GM23338 (cell line): ENCODE measurements around the gene ABCA6. TPM values are rescaled to one million over a fixed set of nuclear protein-coding genes. Genes with fewer than 3 reads are reported as not detected.

Experiments
- ATAC-seq: fragments of 200-7000 bp; cut with Tn5 transposase; 3 replicates; pipeline ENCODE4 v1.9.1; 2020
- DNase-seq: peaks from one replicate; pipeline ENCODE4 v3.0.0-alpha.2; 2015; ENCODE audit warnings: low spot score
- H2AFZ ChIP-seq: fragments of 200-600 bp; sonication (generic); 2 replicates; pipeline ENCODE4 v1.8.0; 2016; ENCODE audit warnings: antibody characterized with exemption, mild to moderate bottlenecking, moderate library complexity
- H3F3A ChIP-seq: fragments of 200-600 bp; sonication (generic); replicated peaks from 2 replicates; pipeline ENCODE4 v1.8.0; 2017; ENCODE audit warnings: antibody characterized with exemption, mixed run types, low read depth
- H3K27ac ChIP-seq: fragments of 200-600 bp; sonication (generic); 2 replicates; pipeline ENCODE4 v1.6.1; 2016; ENCODE audit warnings: low read depth
- H3K27me3 ChIP-seq: fragments of 200-600 bp; sonication (generic); 2 replicates; pipeline ENCODE4 v1.8.0; 2016; ENCODE audit warnings: mild to moderate bottlenecking, mixed run types, moderate library complexity; ENCODE audit not compliant: insufficient read depth
- H3K36me3 ChIP-seq: fragments of 200-600 bp; sonication (generic); 2 replicates; pipeline ENCODE4 v1.8.0; 2016; ENCODE audit warnings: mild to moderate bottlenecking; ENCODE audit not compliant: insufficient read depth
- H3K4me1 ChIP-seq: fragments of 200-600 bp; sonication (generic); 2 replicates; pipeline ENCODE4 v1.8.0; 2016; ENCODE audit warnings: mild to moderate bottlenecking, moderate library complexity; ENCODE audit not compliant: insufficient read depth
- H3K4me2 ChIP-seq: fragments of 200-600 bp; sonication (generic); 2 replicates; pipeline ENCODE4 v1.7.1; 2017; ENCODE audit warnings: mixed run types
- H3K4me3 ChIP-seq: fragments of 200-600 bp; sonication (generic); 2 replicates; pipeline ENCODE4 v1.6.1; 2016; ENCODE audit warnings: mixed run types
- H3K79me2 ChIP-seq: fragments of 200-600 bp; sonication (generic); replicated peaks from 2 replicates; pipeline ENCODE4 v1.8.0; 2017; ENCODE audit warnings: mild to moderate bottlenecking; ENCODE audit not compliant: insufficient read depth
- H3K9me2 ChIP-seq: fragments of 200-600 bp; sonication (generic); 2 replicates; pipeline ENCODE4 v1.8.0; 2017; ENCODE audit not compliant: insufficient read depth
- H4K20me1 ChIP-seq: fragments of 200-600 bp; sonication (generic); replicated peaks from 2 replicates; pipeline ENCODE4 v1.8.0; 2017; ENCODE audit warnings: mild to moderate bottlenecking; ENCODE audit not compliant: insufficient read depth
- H3K27ac Mint-ChIP-seq: 2 replicates; pipeline ENCODE4 v1.8.0; 2020; ENCODE audit warnings: inconsistent platforms, mild to moderate bottlenecking, moderate library complexity, mixed read lengths
- H3K27me3 Mint-ChIP-seq: 3 replicates; pipeline ENCODE4 v1.8.0; 2022; ENCODE audit warnings: low read depth, mild to moderate bottlenecking, moderate library complexity, mixed read lengths, inconsistent platforms; ENCODE audit not compliant: insufficient read depth, poor library complexity
- H3K36me3 Mint-ChIP-seq: 3 replicates; pipeline ENCODE4 v1.8.0; 2021; ENCODE audit warnings: low read depth, mild to moderate bottlenecking, inconsistent platforms, moderate library complexity, mixed read lengths
- H3K4me1 Mint-ChIP-seq: 3 replicates; pipeline ENCODE4 v1.8.0; 2020; ENCODE audit warnings: mild to moderate bottlenecking, inconsistent platforms, mixed read lengths
- H3K4me3 Mint-ChIP-seq: 3 replicates; pipeline ENCODE4 v1.8.0; 2021; ENCODE audit warnings: moderate library complexity, mild to moderate bottlenecking, inconsistent platforms, mixed read lengths
- H3K9me3 Mint-ChIP-seq: 3 replicates; pipeline ENCODE4 v1.8.0; 2020; ENCODE audit warnings: moderate library complexity, mild to moderate bottlenecking, inconsistent platforms, mixed read lengths
- CREB1 ChIP-seq: fragments of 250-450 bp; sonication (Bioruptor Pico); IDR thresholded peaks from 2 replicates; pipeline ENCODE4 v1.5.0; 2020; ENCODE audit warnings: low read depth, mild to moderate bottlenecking, moderate library complexity
- EZH2 ChIP-seq: fragments of 200-600 bp; sonication (generic); IDR thresholded peaks from one replicate; pipeline ENCODE4 v1.8.0; 2017; ENCODE audit warnings: antibody characterized with exemption, mild to moderate bottlenecking, low read depth; ENCODE audit not compliant: unreplicated experiment
- EZH2phosphoT487 ChIP-seq: fragments of 200-600 bp; sonication (generic); IDR thresholded peaks from one replicate; pipeline ENCODE4 v1.8.1; 2018; ENCODE audit warnings: antibody characterized with exemption; ENCODE audit not compliant: unreplicated experiment
- JUNB ChIP-seq: IDR thresholded peaks from one replicate; pipeline ENCODE4 v1.6.1; 2016; ENCODE audit warnings: antibody characterized with exemption; ENCODE audit not compliant: unreplicated experiment
- NANOG ChIP-seq: IDR thresholded peaks from 2 replicates; pipeline ENCODE4 v1.6.1; 2016; ENCODE audit warnings: antibody characterized with exemption, borderline replicate concordance
- POLR2AphosphoS5 ChIP-seq: IDR thresholded peaks from 2 replicates; pipeline ENCODE4 v1.6.1; 2016; ENCODE audit warnings: antibody characterized with exemption, low read depth
- REST ChIP-seq: IDR thresholded peaks from one replicate; pipeline ENCODE4 v1.6.1; 2018; ENCODE audit warnings: antibody characterized with exemption; ENCODE audit not compliant: unreplicated experiment
- STAT1 ChIP-seq: IDR thresholded peaks from one replicate; pipeline ENCODE4 v1.6.1; 2016; ENCODE audit warnings: antibody characterized with exemption; ENCODE audit not compliant: unreplicated experiment
- ZNF114 ChIP-seq: fragments of 250-450 bp; sonication (Bioruptor Pico); IDR thresholded peaks from 2 replicates; pipeline ENCODE4 v1.5.0; 2020; ENCODE audit warnings: mild to moderate bottlenecking, moderate library complexity
- ZNF331 ChIP-seq: fragments of 250-450 bp; sonication (Bioruptor Pico); IDR thresholded peaks from 2 replicates; pipeline ENCODE4 v1.5.0; 2020; ENCODE audit warnings: low read depth, mild to moderate bottlenecking, moderate library complexity
- polyA plus RNA-seq: library from polyadenylated mRNA; unstranded; fragments of >200 nt; fragmentation: Nextera tagmentation; extraction: Ambion mirVana; gene quantifications from 2 replicates; pipeline ENCODE4 v1.2.1, GENCODE V29; 2016
- total RNA-seq: library from RNA; depleted of rRNA; stranded (reverse); fragments of >200 nt; shearing (Covaris generic); gene quantifications from 2 replicates; pipeline ENCODE4 v1.2.3, GENCODE V29; 2014
- TF ChIP-seq, protein P1 (sequence below): fragments of 250-450 bp; sonication (Bioruptor Pico); IDR thresholded peaks from 2 replicates; pipeline ENCODE4 v1.5.0; 2020; ENCODE audit warnings: mild to moderate bottlenecking, moderate library complexity
- TF ChIP-seq, protein P2 (sequence below), 2 experiments: fragments of 200-600 bp in 1 of 2; sonication (generic) in 1 of 2; conservative IDR thresholded peaks; 2 replicates each; pipeline versions ENCODE4 v1.5.1 to v1.6.1; 2016 to 2017; ENCODE audit warnings: antibody characterized with exemption in 2 of 2, low read depth in 2 of 2, mild to moderate bottlenecking in 2 of 2, moderate library complexity in 1 of 2
- TF ChIP-seq, protein P3 (sequence below): IDR thresholded peaks from 2 replicates; pipeline ENCODE4 v1.6.1; 2016; ENCODE audit warnings: antibody characterized with exemption

The ABCA6 gene
- total and polyA plus RNA-seq, 2 experiments from 2014 or later = not detected

GRCh38 chr17:69030169-69030568 lies 111.5 kb downstream of the ABCA6 start:
- Mint-ChIP-seq H3K27me3 (no peaks in the 10 kb centered on the region), H3K9me3 (no peaks in the 10 kb centered on the region; the same call in 2 of the 3 replicates), H3K27ac (no peak overlapping the region), H3K4me3 (no peak overlapping the region), H3K36me3 (no peaks in the 10 kb centered on the region), H3K4me1 (no peaks in the 10 kb centered on the region)
- no peaks in the 10 kb centered on the region for H3K9me2 ChIP-seq
- H3K36me3 ChIP-seq = no peaks in the 10 kb centered on the region
- no peaks in the 10 kb centered on the region for H3K79me2 ChIP-seq
- no peaks in the 10 kb centered on the region for H4K20me1 ChIP-seq
- no peak overlapping the region for H2AFZ ChIP-seq
- DNase-seq (no peak), ATAC-seq (no peak)
- TF ChIP-seq POLR2AphosphoS5 (no peak), JUNB (no peak), CREB1 (CRISPR knock-in tag) (no peak), NANOG (no peak), ZNF114 (CRISPR knock-in tag) (no peak), ZNF331 (CRISPR knock-in tag) (no peak), REST (no peak), EZH2 (no peak), STAT1 (no peak), EZH2phosphoT487 (no peak)
- TF ChIP-seq, protein P1, sequence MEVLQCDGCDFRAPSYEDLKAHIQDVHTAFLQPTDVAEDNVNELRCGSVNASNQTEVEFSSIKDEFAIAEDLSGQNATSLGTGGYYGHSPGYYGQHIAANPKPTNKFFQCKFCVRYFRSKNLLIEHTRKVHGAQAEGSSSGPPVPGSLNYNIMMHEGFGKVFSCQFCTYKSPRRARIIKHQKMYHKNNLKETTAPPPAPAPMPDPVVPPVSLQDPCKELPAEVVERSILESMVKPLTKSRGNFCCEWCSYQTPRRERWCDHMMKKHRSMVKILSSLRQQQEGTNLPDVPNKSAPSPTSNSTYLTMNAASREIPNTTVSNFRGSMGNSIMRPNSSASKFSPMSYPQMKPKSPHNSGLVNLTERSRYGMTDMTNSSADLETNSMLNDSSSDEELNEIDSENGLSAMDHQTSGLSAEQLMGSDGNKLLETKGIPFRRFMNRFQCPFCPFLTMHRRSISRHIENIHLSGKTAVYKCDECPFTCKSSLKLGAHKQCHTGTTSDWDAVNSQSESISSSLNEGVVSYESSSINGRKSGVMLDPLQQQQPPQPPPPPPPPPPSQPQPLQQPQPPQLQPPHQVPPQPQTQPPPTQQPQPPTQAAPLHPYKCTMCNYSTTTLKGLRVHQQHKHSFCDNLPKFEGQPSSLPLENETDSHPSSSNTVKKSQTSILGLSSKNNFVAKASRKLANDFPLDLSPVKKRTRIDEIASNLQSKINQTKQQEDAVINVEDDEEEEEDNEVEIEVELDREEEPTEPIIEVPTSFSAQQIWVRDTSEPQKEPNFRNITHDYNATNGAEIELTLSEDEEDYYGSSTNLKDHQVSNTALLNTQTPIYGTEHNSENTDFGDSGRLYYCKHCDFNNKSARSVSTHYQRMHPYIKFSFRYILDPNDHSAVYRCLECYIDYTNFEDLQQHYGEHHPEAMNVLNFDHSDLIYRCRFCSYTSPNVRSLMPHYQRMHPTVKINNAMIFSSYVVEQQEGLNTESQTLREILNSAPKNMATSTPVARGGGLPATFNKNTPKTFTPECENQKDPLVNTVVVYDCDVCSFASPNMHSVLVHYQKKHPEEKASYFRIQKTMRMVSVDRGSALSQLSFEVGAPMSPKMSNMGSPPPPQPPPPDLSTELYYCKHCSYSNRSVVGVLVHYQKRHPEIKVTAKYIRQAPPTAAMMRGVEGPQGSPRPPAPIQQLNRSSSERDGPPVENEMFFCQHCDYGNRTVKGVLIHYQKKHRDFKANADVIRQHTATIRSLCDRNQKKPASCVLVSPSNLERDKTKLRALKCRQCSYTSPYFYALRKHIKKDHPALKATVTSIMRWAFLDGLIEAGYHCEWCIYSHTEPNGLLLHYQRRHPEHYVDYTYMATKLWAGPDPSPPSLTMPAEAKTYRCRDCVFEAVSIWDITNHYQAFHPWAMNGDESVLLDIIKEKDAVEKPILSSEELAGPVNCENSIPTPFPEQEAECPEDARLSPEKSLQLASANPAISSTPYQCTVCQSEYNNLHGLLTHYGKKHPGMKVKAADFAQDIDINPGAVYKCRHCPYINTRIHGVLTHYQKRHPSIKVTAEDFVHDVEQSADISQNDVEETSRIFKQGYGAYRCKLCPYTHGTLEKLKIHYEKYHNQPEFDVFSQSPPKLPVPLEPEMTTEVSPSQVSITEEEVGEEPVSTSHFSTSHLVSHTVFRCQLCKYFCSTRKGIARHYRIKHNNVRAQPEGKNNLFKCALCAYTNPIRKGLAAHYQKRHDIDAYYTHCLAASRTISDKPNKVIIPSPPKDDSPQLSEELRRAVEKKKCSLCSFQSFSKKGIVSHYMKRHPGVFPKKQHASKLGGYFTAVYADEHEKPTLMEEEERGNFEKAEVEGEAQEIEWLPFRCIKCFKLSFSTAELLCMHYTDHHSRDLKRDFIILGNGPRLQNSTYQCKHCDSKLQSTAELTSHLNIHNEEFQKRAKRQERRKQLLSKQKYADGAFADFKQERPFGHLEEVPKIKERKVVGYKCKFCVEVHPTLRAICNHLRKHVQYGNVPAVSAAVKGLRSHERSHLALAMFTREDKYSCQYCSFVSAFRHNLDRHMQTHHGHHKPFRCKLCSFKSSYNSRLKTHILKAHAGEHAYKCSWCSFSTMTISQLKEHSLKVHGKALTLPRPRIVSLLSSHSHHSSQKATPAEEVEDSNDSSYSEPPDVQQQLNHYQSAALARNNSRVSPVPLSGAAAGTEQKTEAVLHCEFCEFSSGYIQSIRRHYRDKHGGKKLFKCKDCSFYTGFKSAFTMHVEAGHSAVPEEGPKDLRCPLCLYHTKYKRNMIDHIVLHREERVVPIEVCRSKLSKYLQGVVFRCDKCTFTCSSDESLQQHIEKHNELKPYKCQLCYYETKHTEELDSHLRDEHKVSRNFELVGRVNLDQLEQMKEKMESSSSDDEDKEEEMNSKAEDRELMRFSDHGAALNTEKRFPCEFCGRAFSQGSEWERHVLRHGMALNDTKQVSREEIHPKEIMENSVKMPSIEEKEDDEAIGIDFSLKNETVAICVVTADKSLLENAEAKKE = no peak
- TF ChIP-seq, protein P2, sequence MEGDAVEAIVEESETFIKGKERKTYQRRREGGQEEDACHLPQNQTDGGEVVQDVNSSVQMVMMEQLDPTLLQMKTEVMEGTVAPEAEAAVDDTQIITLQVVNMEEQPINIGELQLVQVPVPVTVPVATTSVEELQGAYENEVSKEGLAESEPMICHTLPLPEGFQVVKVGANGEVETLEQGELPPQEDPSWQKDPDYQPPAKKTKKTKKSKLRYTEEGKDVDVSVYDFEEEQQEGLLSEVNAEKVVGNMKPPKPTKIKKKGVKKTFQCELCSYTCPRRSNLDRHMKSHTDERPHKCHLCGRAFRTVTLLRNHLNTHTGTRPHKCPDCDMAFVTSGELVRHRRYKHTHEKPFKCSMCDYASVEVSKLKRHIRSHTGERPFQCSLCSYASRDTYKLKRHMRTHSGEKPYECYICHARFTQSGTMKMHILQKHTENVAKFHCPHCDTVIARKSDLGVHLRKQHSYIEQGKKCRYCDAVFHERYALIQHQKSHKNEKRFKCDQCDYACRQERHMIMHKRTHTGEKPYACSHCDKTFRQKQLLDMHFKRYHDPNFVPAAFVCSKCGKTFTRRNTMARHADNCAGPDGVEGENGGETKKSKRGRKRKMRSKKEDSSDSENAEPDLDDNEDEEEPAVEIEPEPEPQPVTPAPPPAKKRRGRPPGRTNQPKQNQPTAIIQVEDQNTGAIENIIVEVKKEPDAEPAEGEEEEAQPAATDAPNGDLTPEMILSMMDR (conservative IDR thresholded peaks at IDR 0.05; ENCODE audit: low read depth in 2 of 2) = no peak
- TF ChIP-seq, protein P3, sequence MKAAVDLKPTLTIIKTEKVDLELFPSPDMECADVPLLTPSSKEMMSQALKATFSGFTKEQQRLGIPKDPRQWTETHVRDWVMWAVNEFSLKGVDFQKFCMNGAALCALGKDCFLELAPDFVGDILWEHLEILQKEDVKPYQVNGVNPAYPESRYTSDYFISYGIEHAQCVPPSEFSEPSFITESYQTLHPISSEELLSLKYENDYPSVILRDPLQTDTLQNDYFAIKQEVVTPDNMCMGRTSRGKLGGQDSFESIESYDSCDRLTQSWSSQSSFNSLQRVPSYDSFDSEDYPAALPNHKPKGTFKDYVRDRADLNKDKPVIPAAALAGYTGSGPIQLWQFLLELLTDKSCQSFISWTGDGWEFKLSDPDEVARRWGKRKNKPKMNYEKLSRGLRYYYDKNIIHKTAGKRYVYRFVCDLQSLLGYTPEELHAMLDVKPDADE = no peak
- no peak overlapping the region for H3K4me3 ChIP-seq
- H3K4me1 ChIP-seq = no peaks in the 10 kb centered on the region
- H3K4me2 ChIP-seq = no peak overlapping the region
- H3K27me3 ChIP-seq = no peaks in the 10 kb centered on the region
- no peak overlapping the region for H3K27ac ChIP-seq
- H3F3A ChIP-seq = no peaks in the 10 kb centered on the region
